GM12878 (cell line): ENCODE data around the gene COL5A1. TPM values are rescaled to one million over a fixed set of nuclear protein-coding genes. Genes with fewer than 3 reads are reported as not detected.

Experiments
- ATAC-seq: fragments of 200-7000 bp; cut with Tn5 transposase; 3 replicates; pipeline ENCODE4 v1.9.1; 2020; ENCODE audit warnings: mild to moderate bottlenecking, moderate library complexity
- BruUV-seq: library from RNA; stranded (reverse); fragments of 400-500 nt; replicated peaks from 2 replicates; lab custom pipeline; 2021; lab: Mats Ljungman, UMichigan
- CTCF ChIA-PET: fragments of 300-600 bp; sonication (Branson Sonifier 250); formaldehyde crosslinking; extraction: SDS; loops from one replicate; lab custom pipeline; 2021; ENCODE audit warnings: inconsistent platforms; lab: Yijun Ruan, JAX
- POLR2A ChIA-PET: fragments of 350-600 bp; formaldehyde crosslinking; extraction: SDS; loops from one replicate; lab custom pipeline; 2021; ENCODE audit warnings: inconsistent platforms; lab: Charles Lee
- RAD21 ChIA-PET: fragments of 300-600 bp; sonication (Branson Sonifier 250); formaldehyde crosslinking; loops from one replicate; lab custom pipeline; 2023; ENCODE audit warnings: antibody characterized with exemption; ENCODE audit not compliant: unreplicated experiment; lab: Charles Lee
- SMC1A ChIA-PET: fragments of 300-600 bp; sonication (Branson Sonifier 250); formaldehyde crosslinking; loops from one replicate; lab custom pipeline; 2023; ENCODE audit not compliant: unreplicated experiment, uncharacterized antibody; lab: Charles Lee
- DNase-seq: peaks from one replicate; pipeline ENCODE4 v3.0.0-alpha.2; 2011; ENCODE audit warnings: low read depth, low spot score
- FAIRE-seq: peaks from 3 replicates; lab custom pipeline; 2011; peaks lifted over from hg19 to GRCh38; lab: Jason Lieb, UNC
- H2AFZ ChIP-seq: 2 replicates; pipeline ENCODE4 v1.6.0; 2011; ENCODE audit warnings: low read depth, low read length, control low read depth; ENCODE audit not compliant: control insufficient read depth
- H3K27ac ChIP-seq: 2 replicates; pipeline ENCODE4 v1.5.1; 2011; ENCODE audit warnings: control low read depth; ENCODE audit not compliant: control insufficient read depth, insufficient read depth
- H3K27me3 ChIP-seq, 2 experiments: replicated peaks in 1 of 2; 2 replicates each; pipeline versions ENCODE4 v1.6.0 to v1.6.1; 2011; ENCODE audit warnings: low read length in 1 of 2; ENCODE audit not compliant: control insufficient read depth in 2 of 2, insufficient read depth in 2 of 2
- H3K36me3 ChIP-seq, 2 experiments: 2 replicates each; pipeline ENCODE4 v1.5.1; 2011; ENCODE audit warnings: low read length in 1 of 2; ENCODE audit not compliant: control insufficient read depth in 2 of 2, insufficient read depth in 2 of 2
- H3K4me1 ChIP-seq: 2 replicates; pipeline ENCODE4 v1.6.1; 2011; ENCODE audit warnings: mild to moderate bottlenecking, low read length, moderate library complexity, mixed read lengths; ENCODE audit not compliant: control insufficient read depth, insufficient read depth
- H3K4me2 ChIP-seq: 2 replicates; pipeline ENCODE4 v1.6.0; 2011; ENCODE audit warnings: control low read depth; ENCODE audit not compliant: control insufficient read depth, insufficient read depth
- H3K4me3 ChIP-seq: fragments of 200-600 bp; sonication (generic); 2 replicates; pipeline ENCODE4 v1.5.1; 2016
- H3K79me2 ChIP-seq: 2 replicates; pipeline ENCODE4 v1.6.0; 2011; ENCODE audit warnings: low read length; ENCODE audit not compliant: control insufficient read depth, insufficient read depth
- H3K9ac ChIP-seq: 2 replicates; pipeline ENCODE4 v1.8.0; 2011; ENCODE audit warnings: low read length, control low read depth, mixed read lengths; ENCODE audit not compliant: control insufficient read depth, insufficient read depth
- H3K9me3 ChIP-seq: replicated peaks from 3 replicates; pipeline ENCODE4 v1.5.1; 2011; ENCODE audit warnings: mild to moderate bottlenecking, low read length; ENCODE audit not compliant: control insufficient read depth, insufficient read depth
- H4K20me1 ChIP-seq: 2 replicates; pipeline ENCODE4 v1.6.0; 2011; ENCODE audit not compliant: control insufficient read depth, insufficient read depth
- ATF3 ChIP-seq: IDR thresholded peaks from 2 replicates; pipeline ENCODE4 v1.6.1; 2011; ENCODE audit warnings: low read depth, mild to moderate bottlenecking, low read length, moderate library complexity, borderline replicate concordance; ENCODE audit errors: extremely low read depth
- BCL11A ChIP-seq: IDR thresholded peaks from 2 replicates; pipeline ENCODE4 v1.6.1; 2011; ENCODE audit warnings: low read depth, low read length
- CHD1 ChIP-seq: IDR thresholded peaks from 2 replicates; pipeline ENCODE4 v1.6.1; 2012; ENCODE audit warnings: low read depth, low read length, improper control_type of control experiment
- E2F4 ChIP-seq: IDR thresholded peaks from 2 replicates; pipeline ENCODE4 v1.6.1; 2012; ENCODE audit warnings: low read depth, low read length, improper control_type of control experiment
- FOS ChIP-seq: IDR thresholded peaks from 3 replicates; pipeline ENCODE4 v1.6.1; 2011; ENCODE audit warnings: borderline replicate concordance; ENCODE audit not compliant: insufficient read length; ENCODE audit errors: extremely low read depth
- HDAC6 ChIP-seq: fragments of 200-600 bp; sonication (generic); IDR thresholded peaks from one replicate; pipeline ENCODE4 v1.8.0; 2017; ENCODE audit warnings: antibody characterized with exemption; ENCODE audit not compliant: unreplicated experiment
- MTA3 ChIP-seq: IDR thresholded peaks from 2 replicates; pipeline ENCODE4 v1.6.1; 2012; ENCODE audit warnings: low read length, inconsistent platforms, borderline replicate concordance
- NFXL1 ChIP-seq: fragments of 450-650 bp; IDR thresholded peaks from 2 replicates; pipeline ENCODE4 v1.6.1; 2017; ENCODE audit warnings: antibody characterized with exemption, mild to moderate bottlenecking, borderline replicate concordance
- PML ChIP-seq: IDR thresholded peaks from 2 replicates; pipeline ENCODE4 v1.6.1; 2012; ENCODE audit warnings: low read length, inconsistent platforms
- SIX5 ChIP-seq: IDR thresholded peaks from 2 replicates; pipeline ENCODE4 v1.6.1; 2011; ENCODE audit warnings: mild to moderate bottlenecking, low read depth, low read length, moderate library complexity; ENCODE audit not compliant: severe bottlenecking
- SKIL ChIP-seq: fragments of 450-650 bp; IDR thresholded peaks from 2 replicates; pipeline ENCODE4 v1.6.1; 2017; ENCODE audit warnings: mild to moderate bottlenecking, low read depth, inconsistent platforms; ENCODE audit not compliant: poor library complexity, severe bottlenecking
- SMAD5 ChIP-seq: IDR thresholded peaks from 2 replicates; pipeline ENCODE4 v1.6.1; 2016; ENCODE audit warnings: antibody characterized with exemption, low read depth
- SP1 ChIP-seq: IDR thresholded peaks from one replicate; pipeline ENCODE4 v1.6.1; 2011; ENCODE audit warnings: low read depth, low read length
- SPI1 ChIP-seq: IDR thresholded peaks from 2 replicates; pipeline ENCODE4 v1.6.1; 2011; ENCODE audit warnings: low read depth, mild to moderate bottlenecking, low read length, moderate library complexity, borderline replicate concordance; ENCODE audit not compliant: insufficient read depth
- SRF ChIP-seq, 2 experiments: IDR thresholded peaks; 2 replicates each; pipeline ENCODE4 v1.6.1; 2011; ENCODE audit warnings: low read depth in 2 of 2, low read length in 2 of 2, mild to moderate bottlenecking in 1 of 2, moderate library complexity in 1 of 2
- STAT1 ChIP-seq: fragments of 450-650 bp; conservative IDR thresholded peaks from 2 replicates; pipeline ENCODE4 v1.6.1; 2014; ENCODE audit warnings: antibody characterized with exemption, mild to moderate bottlenecking
- WGBS: methylation state at CpG from one replicate; pipeline ENCODE4 v1.1.6; 2016; ENCODE audit warnings: low lambda C conversion rate; ENCODE audit not compliant: insufficient replicate concordance, insufficient coverage; ENCODE audit errors: missing lambda C conversion rate; 5-methylcytosine and 5-hydroxymethylcytosine counted together
- in situ Hi-C: fragments of 300-500 bp; cut with MboI; formaldehyde crosslinking; loops from 9 replicates; pipeline ENCODE4 v1.14.3; 2018; ENCODE audit warnings: mixed read lengths
- intact Hi-C: fragments of 100-400 bp; cut with micrococcal nuclease; formaldehyde crosslinking; loops from one replicate; pipeline ENCODE4 v1.14.2; 2022; ENCODE audit not compliant: unreplicated experiment
- polyA plus RNA-seq, 11 experiments: library from polyadenylated mRNA; depleted of rRNA in 4 of 11; unstranded in 6 of 11; stranded (reverse) in 5 of 11; fragments of >200 nt; fragmentation: Nextera tagmentation in 4 of 11; fragmentation: Illumina TruSeq in 1 of 11; extraction: Ambion mirVana in 4 of 11; extraction: Trizol in 1 of 11; gene quantifications; 1 replicate in 1 of 11; 2 replicates in 10 of 11; pipeline versions ENCODE4 v1.2.1 to v1.2.3, GENCODE V29; 2011 to 2016; ENCODE audit warnings: inconsistent platforms in 2 of 11, missing spikeins in 2 of 11, low read depth in 1 of 11
- total RNA-seq, 4 experiments: library from RNA; depleted of rRNA in 3 of 4; stranded (reverse); fragments of >200 nt in 3 of 4; fragmentation: Illumina TruSeq in 1 of 4; extraction: Trizol in 1 of 4; gene quantifications; 2 replicates each; pipeline versions ENCODE4 v1.2.1 to v1.2.3, GENCODE V29; 2013 to 2021
- TF ChIP-seq, protein P1 (sequence below): IDR thresholded peaks from 2 replicates; pipeline ENCODE4 v1.6.1; 2012; ENCODE audit warnings: low read depth, low read length, improper control_type of control experiment
- TF ChIP-seq, protein P2 (sequence below): fragments of 450-650 bp; IDR thresholded peaks from 2 replicates; pipeline ENCODE4 v1.6.1; 2017; ENCODE audit warnings: low read depth, mild to moderate bottlenecking, moderate library complexity

COL5A1 gene
- total and polyA plus RNA-seq, 10 of the 15 experiments (the other 5 are each of a cell fraction or from before 2014, with no cell fraction given) = under 0.01 to 0.15 (median 0.13) TPM; not detected in 4

- TF ChIP-seq SKIL = no peak
- TF ChIP-seq ATF3 = no peak
These were observed 19.7 kb downstream of the COL5A1 start (continued) for GRCh38 chr9:134661299-134661698.

GRCh38 chr9:134661791-134662142 is 20.2 kb downstream of the COL5A1 start:
- no peaks in the 10 kb centered on the region for H4K20me1 ChIP-seq
- ChIA-PET RAD21 (no interaction called here), CTCF (no interaction called here), POLR2A (no interaction called here), SMC1A (no interaction called here)
- no peak for ATAC-seq
- H3K4me3 ChIP-seq = no peak overlapping the region
- H3K4me1 ChIP-seq = no peaks in the 10 kb centered on the region
- no peaks in the 10 kb centered on the region for H3K36me3 ChIP-seq
- TF ChIP-seq SIX5 (no peak), BCL11A (no peak), MTA3 (no peak), STAT1 (no peak), PML (no peak), NFXL1 (no peak), SRF (IDR thresholded peaks at IDR 0.05; ENCODE audit: low read depth in 2 of 2, low read length in 2 of 2) (no peak), CHD1 (no peak), SP1 (no peak), E2F4 (no peak), FOS (no peak), SPI1 (no peak), SMAD5 (no peak), HDAC6 (no peak)
- TF ChIP-seq, protein P1, sequence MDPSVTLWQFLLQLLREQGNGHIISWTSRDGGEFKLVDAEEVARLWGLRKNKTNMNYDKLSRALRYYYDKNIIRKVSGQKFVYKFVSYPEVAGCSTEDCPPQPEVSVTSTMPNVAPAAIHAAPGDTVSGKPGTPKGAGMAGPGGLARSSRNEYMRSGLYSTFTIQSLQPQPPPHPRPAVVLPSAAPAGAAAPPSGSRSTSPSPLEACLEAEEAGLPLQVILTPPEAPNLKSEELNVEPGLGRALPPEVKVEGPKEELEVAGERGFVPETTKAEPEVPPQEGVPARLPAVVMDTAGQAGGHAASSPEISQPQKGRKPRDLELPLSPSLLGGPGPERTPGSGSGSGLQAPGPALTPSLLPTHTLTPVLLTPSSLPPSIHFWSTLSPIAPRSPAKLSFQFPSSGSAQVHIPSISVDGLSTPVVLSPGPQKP = no peak
- TF ChIP-seq, protein P2, sequence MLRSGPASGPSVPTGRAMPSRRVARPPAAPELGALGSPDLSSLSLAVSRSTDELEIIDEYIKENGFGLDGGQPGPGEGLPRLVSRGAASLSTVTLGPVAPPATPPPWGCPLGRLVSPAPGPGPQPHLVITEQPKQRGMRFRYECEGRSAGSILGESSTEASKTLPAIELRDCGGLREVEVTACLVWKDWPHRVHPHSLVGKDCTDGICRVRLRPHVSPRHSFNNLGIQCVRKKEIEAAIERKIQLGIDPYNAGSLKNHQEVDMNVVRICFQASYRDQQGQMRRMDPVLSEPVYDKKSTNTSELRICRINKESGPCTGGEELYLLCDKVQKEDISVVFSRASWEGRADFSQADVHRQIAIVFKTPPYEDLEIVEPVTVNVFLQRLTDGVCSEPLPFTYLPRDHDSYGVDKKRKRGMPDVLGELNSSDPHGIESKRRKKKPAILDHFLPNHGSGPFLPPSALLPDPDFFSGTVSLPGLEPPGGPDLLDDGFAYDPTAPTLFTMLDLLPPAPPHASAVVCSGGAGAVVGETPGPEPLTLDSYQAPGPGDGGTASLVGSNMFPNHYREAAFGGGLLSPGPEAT = no peak
- BruUV-seq = no TSS peak
- in situ Hi-C loops = no loop called here
- no peak overlapping the region for H2AFZ ChIP-seq
- 62% methylated on average over 11 of the region's 11 CpGs for WGBS
- no peak overlapping the region for H3K27ac ChIP-seq
- intact Hi-C loops = no loop called here
- no peak for DNase-seq
- H3K27me3 ChIP-seq = no peaks in the 10 kb centered on the region; a peak in 1 of 4 replicates
- no peak overlapping the region for H3K9ac ChIP-seq
- H3K79me2 ChIP-seq = no peaks in the 10 kb centered on the region
- H3K9me3 ChIP-seq = peaks cover 4% of the 10 kb centered on the region; the same call in 2 of the 3 replicates
- no peak overlapping the region for H3K4me2 ChIP-seq
- no peak for FAIRE-seq
